PC-9 (cell line): ENCODE data around the gene PHF23. TPM values are rescaled to one million over a fixed set of nuclear protein-coding genes. Genes with fewer than 3 reads are reported as not detected.
"Not testable (repeated sequence)": the region's sequence is repeated elsewhere in the genome, so short reads cannot be mapped to it uniquely, and the experiment has no call there.

Experiments
- BruUV-seq: library from RNA; stranded (reverse); fragments of 400-500 nt; replicated peaks from 2 replicates; lab custom pipeline; 2021; lab: Mats Ljungman, UMichigan
- CTCF ChIA-PET: fragments of 300-600 bp; sonication (Branson Sonifier 250); formaldehyde crosslinking; loops from one replicate; lab custom pipeline; 2022; ENCODE audit warnings: antibody characterized with exemption; lab: Charles Lee
- POLR2A ChIA-PET: fragments of 300-600 bp; sonication (Branson Sonifier 250); formaldehyde crosslinking; loops from one replicate; lab custom pipeline; 2022; ENCODE audit warnings: antibody characterized with exemption; ENCODE audit not compliant: unreplicated experiment; lab: Charles Lee
- DNase-seq, 2 experiments: peaks; one replicate each; pipeline versions ENCODE4 v3.0.0 to v3.0.0-alpha.2; 2015 to 2022; ENCODE audit warnings: mixed read lengths in 1 of 2
- H2AFZ ChIP-seq: fragments of 200-600 bp; sonication (generic); 2 replicates; pipeline ENCODE4 v1.8.1; 2017; ENCODE audit warnings: antibody characterized with exemption
- H3F3A ChIP-seq: fragments of 200-600 bp; sonication (generic); 2 replicates; pipeline ENCODE4 v1.8.1; 2017; ENCODE audit warnings: antibody characterized with exemption, mild to moderate bottlenecking, low read depth; ENCODE audit not compliant: insufficient read depth
- H3K27ac ChIP-seq: fragments of 200-600 bp; sonication (generic); 2 replicates; pipeline ENCODE4 v1.6.1; 2016; ENCODE audit warnings: mixed run types
- H3K27me3 ChIP-seq: fragments of 200-600 bp; sonication (generic); 2 replicates; pipeline ENCODE4 v1.6.1; 2016; ENCODE audit warnings: low read depth, mixed run types; ENCODE audit not compliant: insufficient read depth
- H3K36me3 ChIP-seq: fragments of 200-600 bp; sonication (generic); 2 replicates; pipeline ENCODE4 v1.6.1; 2016; ENCODE audit warnings: low read depth, mixed run types
- H3K4me1 ChIP-seq: fragments of 200-600 bp; sonication (generic); replicated peaks from 2 replicates; pipeline ENCODE4 v1.6.1; 2016; ENCODE audit warnings: mixed run types; ENCODE audit not compliant: insufficient read depth
- H3K4me2 ChIP-seq: fragments of 200-600 bp; sonication (generic); 2 replicates; pipeline ENCODE4 v1.6.1; 2017; ENCODE audit warnings: mixed run types
- H3K4me3 ChIP-seq: fragments of 200-600 bp; sonication (generic); 2 replicates; pipeline ENCODE4 v1.6.1; 2016; ENCODE audit warnings: mixed run types
- H3K79me2 ChIP-seq: fragments of 200-600 bp; sonication (generic); 2 replicates; pipeline ENCODE4 v1.6.1; 2017; ENCODE audit warnings: low read depth, mixed run types
- H3K9me2 ChIP-seq: fragments of 200-600 bp; sonication (generic); 2 replicates; pipeline ENCODE4 v1.8.1; 2017; ENCODE audit warnings: mild to moderate bottlenecking; ENCODE audit not compliant: insufficient read depth
- H3K9me3 ChIP-seq: fragments of 200-600 bp; sonication (generic); 2 replicates; pipeline ENCODE4 v1.8.1; 2016; ENCODE audit warnings: low read depth; ENCODE audit not compliant: insufficient read depth
- H4K20me1 ChIP-seq: fragments of 200-600 bp; sonication (generic); 2 replicates; pipeline ENCODE4 v1.8.1; 2017; ENCODE audit not compliant: insufficient read depth
- EZH2 ChIP-seq: fragments of 200-600 bp; sonication (generic); IDR thresholded peaks from 2 replicates; pipeline ENCODE4 v1.8.0; 2017; ENCODE audit warnings: antibody characterized with exemption, low read depth
- intact Hi-C: fragments of 100-400 bp; cut with micrococcal nuclease; formaldehyde crosslinking; loops from one replicate; pipeline ENCODE4 v1.10.0; 2022; ENCODE audit not compliant: unreplicated experiment
- total RNA-seq: library from RNA; stranded (reverse); gene quantifications from 2 replicates; pipeline ENCODE4 v1.2.3, GENCODE V29; 2021
- TF ChIP-seq, protein P1 (sequence below): fragments of 200-600 bp; sonication (generic); conservative IDR thresholded peaks from 2 replicates; pipeline ENCODE4 v1.6.1; 2017; ENCODE audit warnings: mixed run types, antibody characterized with exemption, mild to moderate bottlenecking, moderate library complexity

PHF23 gene
- total RNA-seq, 1 experiment from 2014 or later: 64.5 TPM

DNA sequence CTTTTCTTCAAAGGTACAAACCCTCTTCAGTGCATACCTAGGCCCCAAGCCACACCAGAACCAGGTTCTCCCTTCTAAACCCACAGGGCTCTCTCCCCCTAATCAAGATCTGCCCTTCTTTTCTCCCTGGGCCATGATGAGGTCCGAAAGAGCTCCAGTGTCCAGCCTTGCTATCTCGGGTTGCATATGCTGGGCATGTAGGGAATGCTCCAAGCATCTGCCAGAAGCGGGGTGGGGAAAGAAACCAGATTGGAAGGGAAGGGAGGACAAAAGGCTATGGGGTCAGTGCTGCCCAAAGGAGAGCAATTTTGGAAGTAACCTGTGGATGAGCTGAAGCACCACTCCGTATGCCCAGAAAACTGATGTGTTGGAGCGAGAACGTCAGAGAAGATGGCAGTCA lies 10.0 kb upstream of the PHF23 start:
- CTCF ChIA-PET: no interaction called here
- no peak for DNase-seq

GRCh38 chr17:7248796-7249195 lies 9.5 kb upstream of the PHF23 start:
- TF ChIP-seq, protein P1, sequence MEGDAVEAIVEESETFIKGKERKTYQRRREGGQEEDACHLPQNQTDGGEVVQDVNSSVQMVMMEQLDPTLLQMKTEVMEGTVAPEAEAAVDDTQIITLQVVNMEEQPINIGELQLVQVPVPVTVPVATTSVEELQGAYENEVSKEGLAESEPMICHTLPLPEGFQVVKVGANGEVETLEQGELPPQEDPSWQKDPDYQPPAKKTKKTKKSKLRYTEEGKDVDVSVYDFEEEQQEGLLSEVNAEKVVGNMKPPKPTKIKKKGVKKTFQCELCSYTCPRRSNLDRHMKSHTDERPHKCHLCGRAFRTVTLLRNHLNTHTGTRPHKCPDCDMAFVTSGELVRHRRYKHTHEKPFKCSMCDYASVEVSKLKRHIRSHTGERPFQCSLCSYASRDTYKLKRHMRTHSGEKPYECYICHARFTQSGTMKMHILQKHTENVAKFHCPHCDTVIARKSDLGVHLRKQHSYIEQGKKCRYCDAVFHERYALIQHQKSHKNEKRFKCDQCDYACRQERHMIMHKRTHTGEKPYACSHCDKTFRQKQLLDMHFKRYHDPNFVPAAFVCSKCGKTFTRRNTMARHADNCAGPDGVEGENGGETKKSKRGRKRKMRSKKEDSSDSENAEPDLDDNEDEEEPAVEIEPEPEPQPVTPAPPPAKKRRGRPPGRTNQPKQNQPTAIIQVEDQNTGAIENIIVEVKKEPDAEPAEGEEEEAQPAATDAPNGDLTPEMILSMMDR: no peak
- TF ChIP-seq EZH2: no peak
- intact Hi-C loops: no loop called here
- no peak overlapping the region for H2AFZ ChIP-seq
- ChIA-PET POLR2A (no interaction called here), CTCF (no interaction called here)
- no peaks in the 10 kb centered on the region for H3K9me2 ChIP-seq
- peaks cover 60% of the 10 kb centered on the region for H3K79me2 ChIP-seq
- peaks cover 13% of the 10 kb centered on the region; the same call in 1 of the 2 replicates for H3K36me3 ChIP-seq
- H3K27me3 ChIP-seq: no peaks in the 10 kb centered on the region
- H3K4me1 ChIP-seq: peaks cover 24% of the 10 kb centered on the region
- BruUV-seq: no TSS peak
- peaks cover 39% of the 10 kb centered on the region for H3F3A ChIP-seq
- H4K20me1 ChIP-seq: peaks cover 6% of the 10 kb centered on the region; the same call in 1 of the 2 replicates
- H3K27ac ChIP-seq: no peak overlapping the region
- no peak overlapping the region for H3K4me3 ChIP-seq
- H3K4me2 ChIP-seq: 0 out of 2 replicates have a peak overlapping the region, but pooled peaks have one; percentile 90
- no peaks in the 10 kb centered on the region for H3K9me3 ChIP-seq
- DNase-seq: no peak

More for the DNA sequence above, 10.0 kb upstream of the PHF23 start:
- Histone ChIP-seq H3K4me2 (peak overlapping the region; percentile 90), H3K27me3 (no peaks in the 10 kb centered on the region), H4K20me1 (peaks cover 6% of the 10 kb centered on the region; the same call in 1 of the 2 replicates), H3F3A (peaks cover 42% of the 10 kb centered on the region), H3K27ac (no peak overlapping the region), H3K9me3 (no peaks in the 10 kb centered on the region), H3K79me2 (peaks cover 64% of the 10 kb centered on the region), H3K9me2 (no peaks in the 10 kb centered on the region), H2AFZ (no peak overlapping the region), H3K4me1 (peaks cover 27% of the 10 kb centered on the region), H3K4me3 (no peak overlapping the region; the same call in 1 of the 2 replicates), H3K36me3 (peaks cover 15% of the 10 kb centered on the region; the same call in 1 of the 2 replicates)
- POLR2A ChIA-PET: interaction anchor here (0.6 kb wide), 1 partner anchor 439 kb away, joined by 4 read pairs; no protein-coding TSS in a partner anchor
- no TSS peak for BruUV-seq
- intact Hi-C loops: no loop called here
- TF ChIP-seq, protein P1: no peak
- no peak for TF ChIP-seq EZH2

- TF ChIP-seq, protein P1: no peak
- no peak for TF ChIP-seq EZH2
- no peaks in the 10 kb centered on the region for H3K9me2 ChIP-seq
- H3K27ac ChIP-seq: no peak overlapping the region
- intact Hi-C loops: no loop called here
- no peaks in the 10 kb centered on the region for H3K9me3 ChIP-seq
- H3K79me2 ChIP-seq: peaks cover 50% of the 10 kb centered on the region
- H3K4me2 ChIP-seq: no peak overlapping the region
- peaks cover 6% of the 10 kb centered on the region; the same call in 1 of the 2 replicates for H4K20me1 ChIP-seq
- no peak overlapping the region for H2AFZ ChIP-seq
- no peaks in the 10 kb centered on the region for H3K27me3 ChIP-seq
- BruUV-seq: no TSS peak
- no peak for DNase-seq
- H3F3A ChIP-seq: peaks cover 42% of the 10 kb centered on the region
- H3K4me3 ChIP-seq: no peak overlapping the region
- ChIA-PET CTCF (no interaction called here), POLR2A (interaction anchor here (0.6 kb wide), 1 partner anchor 99 kb away, joined by 13 read pairs; no protein-coding TSS in a partner anchor)
- H3K4me1 ChIP-seq: peaks cover 22% of the 10 kb centered on the region
- peaks cover 13% of the 10 kb centered on the region; the same call in 1 of the 2 replicates for H3K36me3 ChIP-seq
These were observed 7.5 kb upstream of the PHF23 start for GRCh38 chr17:7246779-7247178.

DNA sequence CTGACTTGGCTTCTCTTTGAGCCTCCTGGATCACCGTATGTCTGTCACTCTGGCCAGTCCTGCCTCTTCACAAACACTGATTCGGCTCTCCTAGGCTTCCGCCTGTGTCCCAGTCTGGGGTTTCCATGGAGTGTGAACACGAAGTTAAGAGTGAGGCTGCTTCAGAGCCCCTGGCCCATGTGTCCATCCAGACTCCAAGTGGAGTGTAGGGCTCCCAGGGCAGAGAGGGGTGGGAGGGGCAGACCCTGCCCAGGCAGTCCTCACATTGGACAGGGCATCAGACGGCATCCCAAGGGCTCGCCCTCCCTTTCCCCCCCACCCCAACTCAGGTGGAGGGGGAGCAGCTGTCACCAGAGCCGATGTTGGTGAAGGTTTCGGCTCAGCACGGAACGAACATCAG lies 4.6 kb upstream of the PHF23 start:
- intact Hi-C loops, H3K27ac ChIP-seq, H3K4me3 ChIP-seq, H3K27me3 ChIP-seq, H3K9me3 ChIP-seq, H2AFZ ChIP-seq, H3K9me2 ChIP-seq, H3K4me2 ChIP-seq, POLR2A ChIA-PET, DNase-seq, H4K20me1 ChIP-seq, BruUV-seq: not testable (repeated sequence)
- H3K79me2 ChIP-seq: peaks cover 47% of the 10 kb centered on the region
- peaks cover 23% of the 10 kb centered on the region; the same call in 1 of the 2 replicates for H3K36me3 ChIP-seq
- H3K4me1 ChIP-seq: peaks cover 22% of the 10 kb centered on the region
- H3F3A ChIP-seq: peaks cover 57% of the 10 kb centered on the region
- CTCF ChIA-PET: interaction anchor here (0.6 kb wide), 1 partner anchor 444 kb away, joined by 4 read pairs; no protein-coding TSS in a partner anchor
